Adrenal gland (tissue), 5 donors: ENCODE measurements around the gene PSENEN.

Experiments
- POLR2A ChIP-seq, 2 donors: fragments of 450-650 bp; IDR thresholded peaks; one replicate each; pipeline ENCODE4 v1.6.1; 2017; ENCODE audit warnings: antibody characterized with exemption in 2 of 2, mild to moderate bottlenecking in 2 of 2, moderate library complexity in 1 of 2
- TF ChIP-seq, protein P1 (sequence below), 6 experiments: fragments of 450-650 bp in 4 of 6; fragments of 200-600 bp in 2 of 6; sonication (generic) in 1 of 6; IDR thresholded peaks; 1 replicate in 5 of 6; 2 replicates in 1 of 6; pipeline versions ENCODE4 v1.5.1 to v1.8.0; 2016 to 2021; ENCODE audit warnings: antibody characterized with exemption in 6 of 6, mild to moderate bottlenecking in 2 of 6, moderate library complexity in 1 of 6
- donor health status: DM: no; HTN: no; CAD: no.

DNA sequence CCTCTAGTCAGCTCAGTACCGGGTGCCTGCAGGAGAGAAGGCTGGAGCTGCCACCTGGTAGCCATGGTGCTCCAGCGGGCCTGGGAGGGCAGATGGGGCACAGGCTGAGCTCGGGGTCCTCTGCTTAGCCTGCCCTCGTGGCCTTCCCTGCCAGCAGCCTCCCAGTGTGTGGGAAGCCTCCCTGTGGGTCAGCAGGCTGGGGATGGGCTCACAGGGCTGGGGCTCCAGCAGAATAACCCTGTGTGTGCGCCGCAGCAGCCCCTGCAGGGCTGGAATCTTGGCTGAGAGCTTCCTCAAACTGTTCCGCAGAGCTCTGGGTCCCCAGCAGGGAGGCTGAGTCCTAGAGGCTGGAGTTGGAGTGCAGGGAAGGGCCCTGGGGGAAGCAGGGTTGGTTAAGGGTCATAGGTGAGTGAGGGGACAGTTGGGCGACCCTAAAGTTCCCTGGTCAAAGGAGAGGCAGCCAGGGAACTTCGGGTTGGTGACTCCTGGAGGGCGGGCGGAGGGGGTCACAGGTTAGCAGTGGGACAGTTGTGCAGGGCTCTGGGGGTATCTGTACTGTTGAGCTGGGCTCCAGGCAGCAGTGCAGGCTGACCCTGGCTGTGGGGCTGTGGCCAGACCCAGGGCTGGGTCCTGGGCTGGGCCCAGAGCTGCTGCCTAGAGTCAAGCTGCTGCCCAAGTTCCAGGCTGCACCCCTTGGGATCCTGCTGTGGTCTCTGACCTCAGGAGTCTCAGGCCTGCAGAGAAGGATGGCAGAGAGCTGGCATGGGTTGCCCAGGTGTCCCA, 43.9 kb downstream of the PSENEN start:
- TF ChIP-seq, protein P1, sequence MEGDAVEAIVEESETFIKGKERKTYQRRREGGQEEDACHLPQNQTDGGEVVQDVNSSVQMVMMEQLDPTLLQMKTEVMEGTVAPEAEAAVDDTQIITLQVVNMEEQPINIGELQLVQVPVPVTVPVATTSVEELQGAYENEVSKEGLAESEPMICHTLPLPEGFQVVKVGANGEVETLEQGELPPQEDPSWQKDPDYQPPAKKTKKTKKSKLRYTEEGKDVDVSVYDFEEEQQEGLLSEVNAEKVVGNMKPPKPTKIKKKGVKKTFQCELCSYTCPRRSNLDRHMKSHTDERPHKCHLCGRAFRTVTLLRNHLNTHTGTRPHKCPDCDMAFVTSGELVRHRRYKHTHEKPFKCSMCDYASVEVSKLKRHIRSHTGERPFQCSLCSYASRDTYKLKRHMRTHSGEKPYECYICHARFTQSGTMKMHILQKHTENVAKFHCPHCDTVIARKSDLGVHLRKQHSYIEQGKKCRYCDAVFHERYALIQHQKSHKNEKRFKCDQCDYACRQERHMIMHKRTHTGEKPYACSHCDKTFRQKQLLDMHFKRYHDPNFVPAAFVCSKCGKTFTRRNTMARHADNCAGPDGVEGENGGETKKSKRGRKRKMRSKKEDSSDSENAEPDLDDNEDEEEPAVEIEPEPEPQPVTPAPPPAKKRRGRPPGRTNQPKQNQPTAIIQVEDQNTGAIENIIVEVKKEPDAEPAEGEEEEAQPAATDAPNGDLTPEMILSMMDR (IDR thresholded peaks at IDR 0.05) = no peak
- no peak for TF ChIP-seq POLR2A (IDR thresholded peaks at IDR 0.05)
